Motor neuron (in vitro differentiated cells): ENCODE measurements around the gene RNF220. TPM values are rescaled to one million over a fixed set of nuclear protein-coding genes. Genes with fewer than 3 reads are reported as not detected.

Experiments used
- ATAC-seq, 8 experiments: fragments of 200-7000 bp; cut with Tn5 transposase; replicated peaks in 6 of 8; 2 replicates each; pipeline ENCODE4 v1.8.0; 2021; ENCODE audit warnings: mild to moderate bottlenecking in 8 of 8, moderate library complexity in 8 of 8
- H3K27ac ChIP-seq, 2 donors: fragments of 250-450 bp; sonication (Bioruptor Pico); 2 replicates each; pipeline ENCODE4 v1.9.0; 2021; ENCODE audit warnings: antibody characterized with exemption in 2 of 2, mild to moderate bottlenecking in 2 of 2, moderate library complexity in 1 of 2
- H3K4me1 ChIP-seq, 2 donors: fragments of 250-450 bp; sonication (Bioruptor Pico); replicated peaks in 1 of 2; 2 replicates each; pipeline ENCODE4 v1.6.1; 2021; ENCODE audit warnings: antibody characterized with exemption in 2 of 2, mild to moderate bottlenecking in 2 of 2, moderate library complexity in 1 of 2
- H3K4me3 ChIP-seq, 5 donors: fragments of 250-450 bp; sonication (Bioruptor Pico); 2 replicates each; pipeline ENCODE4 v1.9.0; 2021; ENCODE audit warnings: antibody characterized with exemption in 5 of 5, mild to moderate bottlenecking in 5 of 5, moderate library complexity in 4 of 5
- WGBS, 10 experiments: fragments of 450-650 bp; shearing (Covaris generic); methylation state at CpG; one replicate each; pipeline ENCODE4 v1.0.0; 2022; 5-methylcytosine and 5-hydroxymethylcytosine counted together
- in situ Hi-C, 9 experiments: fragments of 400-800 bp; cut with MboI; loops; one replicate each; pipeline ENCODE4 v1.15.0; 2021; ENCODE audit warnings: low sequenced_read_pairs in 9 of 9, low pct_unique_long_range_greater_than_20kb in 2 of 9; ENCODE audit not compliant: unreplicated experiment in 9 of 9
- total RNA-seq, 8 experiments: library from RNA; unstranded; fragments of 300-600 nt; gene quantifications; 2 replicates each; pipeline versions ENCODE4 v1.2.3 to v1.2.4, GENCODE V29; 2022

The RNF220 gene
- total RNA-seq, 8 experiments from 2014 or later: 47.3 to 134 (median 92.0) TPM

- in situ Hi-C loops: no loop called here
- Histone ChIP-seq H3K4me1 (peaks cover 41 to 62% of the 10 kb centered on the region in 2 donors), H3K4me3 (no peak overlapping the region), H3K27ac (no peak overlapping the region)
- ATAC-seq: no peak
- WGBS, 10 experiments: 79 to 100% (median 84%) methylated on average over 1 to 4 of the region's 6 CpGs; no CpG with 5 or more reads in 4 of the 10 experiments
Measured at GRCh38 chr1:44613941-44614340, 208.9 kb downstream of the RNF220 start.

- ATAC-seq: no peak
- 50 to 100% (median 100%) methylated on average over 1 to 2 of the region's 4 CpGs; no CpG with 5 or more reads in 2 of the 10 experiments for WGBS, 10 experiments
- Histone ChIP-seq H3K27ac (peak overlapping the region in 1 of 2 donors; percentile 60), H3K4me1 (peaks cover 42 to 62% of the 10 kb centered on the region in 2 donors), H3K4me3 (no peak overlapping the region)
- in situ Hi-C loops: no loop called here
Measured at GRCh38 chr1:44616284-44616990, 211.4 kb downstream of the RNF220 start.

- H3K4me3 ChIP-seq: peak overlapping the region in 1 of 5 donors; percentile 16
- WGBS, 10 experiments: 0 to 59% (median 3%) methylated on average over 1 to 13 of the region's 63 CpGs; no CpG with 5 or more reads in 7 of the 10 experiments
- ATAC-seq: peak in 6 of 8 experiments; percentile 25 to 93 (median 52)
- peaks cover 49 to 62% of the 10 kb centered on the region in 2 donors for H3K4me1 ChIP-seq
- peak overlapping the region; percentile 10 to 60 for H3K27ac ChIP-seq
- in situ Hi-C loops: no loop called here
Measured at GRCh38 chr1:44616991-44617702, 212.1 kb downstream of the RNF220 start.

GRCh38 chr1:44617703-44618029 is 212.6 kb downstream of the RNF220 start:
- in situ Hi-C loops: no loop called here
- Histone ChIP-seq H3K4me1 (peaks cover 55 to 64% of the 10 kb centered on the region in 2 donors), H3K4me3 (no peak overlapping the region), H3K27ac (peak overlapping the region; percentile 10 to 60)
- ATAC-seq: peak in 1 of 8 experiments; percentile 13
- WGBS, 10 experiments: no CpG with 5 or more reads among the region's 1 CpG

- 0 to 50% (median 27%) methylated on average over 2 to 10 of the region's 12 CpGs; no CpG with 5 or more reads in 4 of the 10 experiments for WGBS, 10 experiments
- peak; percentile 32 to 75 (median 71) for ATAC-seq
- Histone ChIP-seq H3K4me1 (peaks cover 62 to 81% of the 10 kb centered on the region in 2 donors), H3K4me3 (no peak overlapping the region), H3K27ac (peak overlapping the region; percentile 10 to 87)
- in situ Hi-C loops: no loop called here
Measured at GRCh38 chr1:44619261-44619900, 214.3 kb downstream of the RNF220 start.

- peaks cover 68 to 88% of the 10 kb centered on the region in 2 donors for H3K4me1 ChIP-seq
- no peak for ATAC-seq
- 49 to 100% (median 77%) methylated on average over 1 to 3 of the region's 3 CpGs; no CpG with 5 or more reads in 1 of the 10 experiments for WGBS, 10 experiments
- H3K27ac ChIP-seq: peak overlapping the region; percentile 10 to 87
- no peak overlapping the region for H3K4me3 ChIP-seq
- in situ Hi-C loops: no loop called here
Measured at GRCh38 chr1:44620072-44620471, 215.0 kb downstream of the RNF220 start.

- Histone ChIP-seq H3K4me3 (no peak overlapping the region), H3K4me1 (peaks cover 68 to 92% of the 10 kb centered on the region in 2 donors), H3K27ac (peak overlapping the region; percentile 87)
- peak in 5 of 8 experiments; percentile 67 to 72 (median 69) for ATAC-seq
- 14 to 98% (median 55%) methylated on average over 1 to 7 of the region's 15 CpGs; no CpG with 5 or more reads in 4 of the 10 experiments for WGBS, 10 experiments
- in situ Hi-C loops: no loop called here
Measured at GRCh38 chr1:44621841-44622286, 216.8 kb downstream of the RNF220 start.

- in situ Hi-C loops: no loop called here
- Histone ChIP-seq H3K27ac (peak overlapping the region in 1 of 2 donors; percentile 59), H3K4me3 (no peak overlapping the region), H3K4me1 (peaks cover 47 to 67% of the 10 kb centered on the region in 2 donors)
- ATAC-seq: no peak
- 74 to 100% (median 84%) methylated on average over 5 to 11 of the region's 12 CpGs; no CpG with 5 or more reads in 1 of the 10 experiments for WGBS, 10 experiments
Measured at GRCh38 chr1:44624268-44624901, 219.3 kb downstream of the RNF220 start.

- 75 to 100% (median 93%) methylated on average over 1 to 7 of the region's 7 CpGs; no CpG with 5 or more reads in 3 of the 10 experiments for WGBS, 10 experiments
- H3K27ac ChIP-seq: peak overlapping the region; percentile 2 to 59
- in situ Hi-C loops: loop anchor here in 4 of 9 experiments (25.0 kb wide), 2 partner anchors 213 to 413 kb away; partner anchors contain the start of genes RNF220 (in 4 of the 4) and DMAP1 (in 1 of the 4)
- peaks cover 37 to 57% of the 10 kb centered on the region in 2 donors for H3K4me1 ChIP-seq
- no peak for ATAC-seq
- H3K4me3 ChIP-seq: no peak overlapping the region
Measured at GRCh38 chr1:44625348-44625747, 220.3 kb downstream of the RNF220 start.

GRCh38 chr1:44628962-44629756 is 224.1 kb downstream of the RNF220 start:
- peaks cover 24 to 36% of the 10 kb centered on the region in 2 donors for H3K4me1 ChIP-seq
- no peak overlapping the region for H3K4me3 ChIP-seq
- H3K27ac ChIP-seq: no peak overlapping the region
- in situ Hi-C loops: loop anchor here in 4 of 9 experiments (25.0 kb wide), 2 partner anchors 217 to 417 kb away; partner anchors contain the start of genes RNF220 (in 4 of the 4) and DMAP1 (in 1 of the 4)
- 16 to 96% (median 86%) methylated on average over 2 to 5 of the region's 5 CpGs for WGBS, 10 experiments
- ATAC-seq: no peak

- in situ Hi-C loops: loop anchor here in 4 of 9 experiments (25.0 kb wide), 2 partner anchors 218 to 418 kb away; partner anchors contain the start of genes RNF220 (in 4 of the 4) and DMAP1 (in 1 of the 4)
Measured at GRCh38 chr1:44630116-44630515, 225.1 kb downstream of the RNF220 start.

More at GRCh38 chr1:44630116-44630515, 225.1 kb downstream of the RNF220 start:
- no peak for ATAC-seq
- H3K4me1 ChIP-seq: peaks cover 19 to 34% of the 10 kb centered on the region in 2 donors
- no peak overlapping the region for H3K27ac ChIP-seq
- H3K4me3 ChIP-seq: no peak overlapping the region
- 0 to 100% (median 80%) methylated on average over 1 to 2 of the region's 2 CpGs; no CpG with 5 or more reads in 4 of the 10 experiments for WGBS, 10 experiments
